Cerebellar cortex (tissue), 1 donor: ENCODE results near the gene ARHGEF28.

Experiments
- DNase-seq: peaks from one replicate; pipeline ENCODE4 v3.0.0-alpha.2; 2015; ENCODE audit warnings: low spot score

The ARHGEF28 gene

GRCh38 chr5:73625944-73626811 lies at the start of gene ARHGEF28:
Gene ARHGEF28 (plus strand): TSS chr5:73626196. CDS start chr5:73684852, 58,656 bp downstream.
- DNase-seq, result peak; percentile 5

DNA sequence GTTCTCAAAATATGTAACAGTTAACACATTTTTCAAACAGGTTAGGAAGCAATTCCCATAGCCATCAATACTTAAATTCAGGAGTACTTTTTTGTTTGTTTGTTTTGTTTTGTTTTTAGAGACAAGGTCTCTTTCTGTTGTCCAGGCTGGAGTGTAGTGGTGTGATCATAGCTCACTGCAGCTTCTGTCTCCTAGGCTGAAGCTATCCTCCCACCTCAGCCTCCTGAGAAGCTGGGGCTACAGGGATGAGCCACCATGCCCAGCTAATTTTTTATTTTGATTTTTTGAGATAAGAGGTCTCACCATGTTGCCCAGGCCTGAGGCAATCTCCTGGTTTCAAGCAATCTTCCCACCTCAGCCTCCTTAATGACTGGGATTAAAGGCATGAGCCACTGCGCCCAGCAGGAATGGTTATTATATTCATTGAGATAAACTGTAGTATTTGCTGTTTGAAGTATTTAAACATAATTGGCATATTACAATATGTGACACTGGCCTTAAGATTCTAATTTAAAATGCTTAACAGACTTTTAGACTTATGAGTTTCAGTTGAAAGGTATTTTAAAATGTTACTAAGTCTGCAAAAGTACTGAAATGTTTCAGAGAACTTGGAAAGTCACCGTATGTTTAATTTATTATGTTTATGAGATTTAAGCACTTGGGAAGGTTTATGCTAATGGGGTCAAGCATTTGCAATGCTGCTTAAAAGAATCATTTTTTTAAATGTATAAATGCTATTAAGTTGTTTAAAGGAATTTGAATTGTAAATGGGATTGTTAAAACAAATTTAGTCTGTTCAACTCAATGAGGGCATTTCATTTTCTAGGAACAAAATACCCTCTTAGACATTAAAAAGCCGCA lies 43.5 kb upstream of the ARHGEF28 start:
- no peak for DNase-seq

DNA sequence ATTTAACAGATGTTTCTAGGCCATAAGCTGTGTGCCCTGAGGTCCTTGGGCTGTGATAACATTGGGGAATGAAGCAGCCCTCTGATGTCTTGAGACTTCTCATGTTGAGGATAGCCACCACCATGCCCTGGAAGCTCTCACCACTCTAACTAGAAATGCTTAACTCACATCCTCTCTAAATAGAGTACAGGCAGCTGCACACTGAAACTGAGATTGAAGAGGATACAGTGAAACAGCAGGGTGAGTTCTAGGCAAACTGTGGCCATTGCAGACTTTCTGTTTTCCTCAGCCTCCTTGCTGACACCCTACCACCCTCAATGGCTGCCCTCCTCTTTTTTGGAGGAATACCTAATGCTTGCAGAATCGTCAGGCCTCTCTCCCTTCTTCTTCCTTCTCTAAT lies 38.1 kb upstream of the ARHGEF28 start:
- no peak for DNase-seq

DNA sequence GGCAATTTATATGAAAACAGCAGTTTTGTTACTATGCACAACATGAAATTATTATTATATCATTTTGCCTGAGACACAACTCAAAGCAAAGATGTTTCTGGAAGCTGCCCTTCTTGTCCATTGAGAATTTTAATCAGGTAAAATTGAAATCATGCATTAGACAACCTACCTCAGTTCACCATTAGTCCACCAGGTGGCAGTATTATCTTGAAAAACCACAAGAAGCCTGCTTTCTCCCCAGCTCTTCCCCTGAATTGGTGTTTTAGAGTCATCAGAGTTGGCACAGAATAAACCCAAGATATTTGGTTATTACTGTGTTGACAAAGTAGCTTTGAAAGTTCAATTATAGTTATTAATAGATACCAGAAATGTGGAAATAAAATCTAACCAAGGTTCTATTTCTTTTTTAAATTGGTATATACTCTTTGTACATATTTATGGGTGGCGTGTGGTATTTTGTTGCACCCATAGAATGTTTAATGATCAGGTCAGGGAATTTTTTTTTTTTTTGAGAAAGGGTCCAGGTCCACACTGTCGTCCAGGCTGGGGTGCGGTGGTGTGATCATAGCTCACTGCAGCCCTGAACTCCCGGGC lies 34.8 kb upstream of the ARHGEF28 start:
- DNase-seq, result peak; percentile 81

GRCh38 chr5:73591698-73592501 lies 34.1 kb upstream of the ARHGEF28 start:
- no peak for DNase-seq

- no peak for DNase-seq
These were observed 33.4 kb upstream of the ARHGEF28 start for GRCh38 chr5:73592551-73592950.

- peak; percentile 16 for DNase-seq
These were observed 29.2 kb upstream of the ARHGEF28 start for GRCh38 chr5:73596705-73597328.

- DNase-seq, result no peak
These were observed 26.6 kb upstream of the ARHGEF28 start for GRCh38 chr5:73599380-73599779.

DNA sequence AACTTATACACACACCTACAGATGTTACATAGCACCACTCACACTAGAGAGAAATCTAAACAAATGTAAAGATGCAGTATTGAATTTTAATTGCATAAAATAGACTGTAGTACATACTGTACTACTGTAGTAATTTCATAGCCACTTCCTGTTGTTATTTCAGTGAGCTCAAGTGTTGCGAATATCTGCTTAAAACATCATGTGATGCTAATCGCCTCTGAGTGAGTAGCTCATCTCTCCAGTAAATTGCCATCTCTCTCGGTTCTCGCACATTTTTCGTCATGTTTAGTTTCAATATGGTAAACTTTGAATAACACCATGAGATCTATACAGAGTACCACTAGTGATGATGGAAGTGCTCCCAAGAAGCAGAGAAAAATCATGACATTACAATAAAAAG lies 22.0 kb upstream of the ARHGEF28 start:
- no peak for DNase-seq

DNA sequence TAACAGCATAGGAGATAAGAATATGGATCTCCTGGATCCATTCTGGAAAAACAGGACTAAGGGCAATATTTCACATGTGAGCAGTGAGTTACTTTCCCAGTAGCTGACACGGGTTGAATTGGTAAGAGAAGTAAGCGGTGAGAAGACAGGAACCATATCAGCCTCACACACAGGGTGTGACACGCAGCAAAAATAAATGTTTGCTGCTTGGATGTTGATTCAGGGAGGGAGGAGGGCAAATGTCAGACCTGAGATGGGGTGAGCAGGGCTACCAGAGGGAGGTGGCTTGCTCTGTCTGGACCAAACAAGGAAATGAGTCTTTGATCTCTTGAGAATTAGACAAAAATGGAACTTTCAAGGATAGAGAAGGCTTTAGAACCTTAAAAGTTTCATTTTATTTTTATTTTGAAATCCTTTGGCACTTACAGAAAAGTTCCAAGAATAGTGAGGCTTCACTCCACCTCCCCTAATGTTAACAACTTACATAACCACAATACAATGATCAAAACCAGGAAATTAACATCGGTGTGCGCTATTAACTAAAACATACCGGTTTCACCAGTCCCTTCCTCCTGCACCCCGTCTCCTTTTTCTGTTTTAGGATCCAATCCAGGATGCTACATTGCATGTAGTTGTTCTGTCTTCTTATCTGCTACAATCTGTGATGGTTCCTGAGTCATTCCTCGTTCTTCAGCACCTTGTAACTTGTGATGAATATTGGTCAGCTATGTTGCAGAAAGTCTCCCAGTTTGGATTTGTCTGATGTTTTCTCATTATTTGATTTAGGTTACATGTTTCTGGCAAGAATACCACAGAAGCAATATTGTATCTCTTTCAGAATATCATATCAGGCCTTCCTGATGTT lies 20.5 kb upstream of the ARHGEF28 start:
- no peak for DNase-seq

- no peak for DNase-seq
These were observed 19.7 kb upstream of the ARHGEF28 start for GRCh38 chr5:73606206-73606753.

DNA sequence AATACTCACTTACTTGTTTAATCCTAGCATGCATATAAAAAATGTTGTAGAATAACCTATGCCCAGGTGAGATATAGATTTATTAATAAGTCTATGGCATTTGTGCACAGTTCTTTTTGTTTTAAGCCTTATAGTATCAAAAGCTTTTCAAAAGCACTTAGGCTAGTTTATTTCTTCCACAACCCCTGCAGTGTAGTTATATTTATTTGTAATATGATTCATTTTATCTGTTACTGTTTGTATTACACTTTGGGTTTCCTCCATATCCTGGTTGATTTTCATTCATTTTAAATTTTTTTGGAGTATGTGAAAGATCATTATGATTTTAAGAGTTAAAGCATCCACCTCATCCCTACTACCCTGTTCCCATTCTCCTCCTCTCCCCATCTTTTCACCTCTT lies 18.8 kb upstream of the ARHGEF28 start:
- no peak for DNase-seq

DNA sequence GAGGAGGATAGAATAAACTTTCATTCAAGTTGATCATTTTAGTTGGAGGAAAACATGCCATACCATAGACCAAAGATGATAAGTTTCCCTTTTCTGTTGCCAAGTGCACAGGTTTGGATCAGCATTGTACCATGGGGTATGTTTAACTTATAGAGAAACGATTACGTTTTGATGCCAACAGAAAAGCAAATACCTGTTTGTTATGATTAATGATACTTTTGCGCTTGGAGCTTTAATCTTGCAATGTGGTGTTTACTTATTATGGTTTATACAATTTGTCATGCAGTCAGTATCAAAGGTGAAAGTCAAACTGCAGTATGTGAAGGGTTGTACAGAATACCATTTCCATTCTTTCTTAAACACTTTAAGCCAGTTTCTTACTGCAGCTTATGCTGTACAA lies 13.2 kb upstream of the ARHGEF28 start:
- DNase-seq, result no peak

DNA sequence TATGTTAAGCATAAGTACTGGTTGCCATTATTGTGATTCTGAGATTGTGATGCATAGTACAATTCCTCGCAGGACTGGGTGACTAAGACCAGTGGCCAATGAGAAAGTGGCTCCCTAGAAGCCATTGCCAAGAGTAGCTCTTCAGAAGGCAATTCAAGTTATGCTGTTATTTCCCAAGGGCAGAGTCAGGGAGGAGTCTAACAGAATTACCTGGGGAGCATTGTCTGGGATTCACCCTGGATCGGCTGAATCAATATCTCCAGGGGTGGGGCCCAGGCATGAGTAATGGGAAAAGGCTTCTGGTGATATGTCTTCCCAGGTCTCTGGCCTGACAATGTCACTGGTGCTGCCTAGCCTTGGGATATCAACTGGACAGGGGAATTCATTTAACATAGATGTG lies 10.9 kb upstream of the ARHGEF28 start:
- no peak for DNase-seq

DNA sequence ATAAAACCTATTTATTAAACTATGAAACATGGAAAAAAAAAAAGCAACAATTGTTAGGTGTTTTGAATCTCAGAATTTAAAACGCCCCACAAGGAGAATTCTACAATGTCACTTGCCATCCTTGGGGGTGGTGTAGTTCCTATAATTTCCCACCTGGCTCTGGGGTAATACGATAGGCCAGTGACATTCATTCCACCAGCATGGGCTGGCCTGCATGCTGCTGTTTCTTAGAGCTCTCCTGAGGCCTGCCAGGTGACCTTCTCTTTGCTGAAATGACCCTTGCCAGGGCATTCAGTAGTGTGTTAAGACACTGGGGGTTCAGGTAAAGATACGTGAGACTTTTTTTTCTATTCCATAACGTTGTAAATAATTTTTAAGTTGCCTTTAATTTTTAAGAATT lies 10.0 kb upstream of the ARHGEF28 start:
- DNase-seq, result no peak

- DNase-seq, result no peak
These were observed 8.3 kb upstream of the ARHGEF28 start for GRCh38 chr5:73617510-73618279.

- no peak for DNase-seq
These were observed 6.2 kb upstream of the ARHGEF28 start for GRCh38 chr5:73619606-73620333.

GRCh38 chr5:73620334-73620687 lies 5.7 kb upstream of the ARHGEF28 start:
- DNase-seq, result no peak

DNA sequence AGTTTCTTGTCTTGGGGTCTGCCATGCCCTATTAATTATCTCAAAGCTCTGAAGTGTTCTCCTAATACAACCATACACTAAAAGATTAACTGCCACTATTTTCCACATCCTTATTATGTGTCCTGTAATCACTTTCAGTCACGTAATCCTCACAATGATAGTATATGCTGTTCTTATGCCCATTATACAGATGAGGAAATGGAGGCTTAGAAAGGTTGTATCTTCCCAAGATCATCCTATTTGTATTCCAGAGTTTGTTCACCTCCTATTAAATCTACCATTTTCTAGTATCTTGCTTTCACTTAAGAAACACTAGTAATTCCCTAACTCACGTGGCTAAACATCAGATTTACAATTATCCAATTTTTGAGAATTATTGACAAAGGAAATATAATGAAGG lies 2.9 kb upstream of the ARHGEF28 start:
- DNase-seq, result no peak
